Limb (tissue), 2 donors: ENCODE measurements around the gene IKZF1.
"Not testable (repeated sequence)": the region's sequence is repeated elsewhere in the genome, so short reads cannot be mapped to it uniquely, and the experiment has no call there.

Experiments used
- DNase-seq, 2 donors: peaks; one replicate each; pipeline ENCODE4 v3.0.0-alpha.2; 2016; ENCODE audit errors: extremely low spot score in 2 of 2

The IKZF1 gene

GRCh38 chr7:50333221-50333651, 28.7 kb downstream of the IKZF1 start:
- no peak for DNase-seq

- DNase-seq: no peak
Observed at GRCh38 chr7:50334341-50334994, 30.0 kb downstream of the IKZF1 start.

GRCh38 chr7:50335230-50335794, 30.8 kb downstream of the IKZF1 start:
- DNase-seq: no peak

- DNase-seq: no peak
Observed at GRCh38 chr7:50335795-50336754, 31.6 kb downstream of the IKZF1 start.

DNA sequence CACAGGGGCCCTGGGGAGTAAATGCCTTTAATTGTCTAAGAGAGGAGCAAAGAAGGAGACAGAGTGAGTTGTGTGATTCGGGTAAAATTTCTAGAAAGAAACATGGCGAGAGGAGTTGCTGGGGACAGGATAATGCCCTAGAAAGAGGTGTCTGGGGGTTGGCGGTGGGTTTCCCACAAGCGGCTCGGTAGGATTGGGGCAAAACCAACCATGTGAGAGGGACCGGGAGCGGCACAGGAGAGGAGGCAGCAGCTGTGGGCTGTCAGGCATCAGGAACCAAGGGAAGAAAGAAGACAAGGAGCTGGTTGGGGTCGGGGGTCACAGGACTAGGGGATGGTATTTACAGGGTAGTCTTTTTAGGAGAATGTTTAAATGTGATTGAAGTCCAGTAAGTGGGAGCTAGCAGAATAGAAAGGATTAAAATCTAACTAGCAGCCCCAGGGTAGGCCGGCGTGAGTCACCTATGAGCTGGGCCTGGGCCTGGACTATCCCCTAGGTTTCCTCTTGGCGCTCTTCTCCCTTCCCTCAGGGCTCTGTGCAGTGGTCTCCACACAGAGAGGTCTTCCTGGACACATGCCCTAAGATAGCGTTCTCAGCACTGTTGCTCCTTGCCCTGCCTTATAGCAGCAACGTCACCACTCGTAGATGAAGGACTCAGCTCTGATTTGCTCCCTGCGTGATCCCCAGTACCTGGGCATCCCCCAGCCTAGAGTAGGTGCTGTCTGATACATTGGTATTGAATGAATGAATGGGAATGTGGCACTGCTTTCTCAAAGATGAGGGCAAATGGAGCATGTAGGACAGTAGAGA, 32.6 kb downstream of the IKZF1 start:
- no peak for DNase-seq

DNA sequence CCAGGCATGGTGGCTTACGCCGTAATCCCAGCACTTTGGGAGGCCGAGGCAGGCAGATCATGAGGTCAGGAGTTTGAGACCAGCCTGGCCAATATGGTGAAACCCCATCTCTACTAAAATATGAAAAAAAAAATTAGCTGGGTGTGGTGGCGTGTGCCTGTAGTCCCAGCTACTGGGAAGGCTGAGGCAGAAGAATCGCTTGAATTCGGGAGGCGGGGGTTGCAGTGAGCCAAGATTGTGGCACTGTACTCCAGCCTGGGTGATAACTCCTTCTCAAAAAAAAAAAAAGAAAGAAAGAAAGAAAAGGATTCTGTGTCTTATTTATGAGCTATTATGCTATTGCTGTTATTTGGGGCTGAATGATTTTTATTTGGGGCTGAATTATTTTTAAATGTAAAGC, 35.0 kb downstream of the IKZF1 start:
- not testable (repeated sequence) for DNase-seq

DNA sequence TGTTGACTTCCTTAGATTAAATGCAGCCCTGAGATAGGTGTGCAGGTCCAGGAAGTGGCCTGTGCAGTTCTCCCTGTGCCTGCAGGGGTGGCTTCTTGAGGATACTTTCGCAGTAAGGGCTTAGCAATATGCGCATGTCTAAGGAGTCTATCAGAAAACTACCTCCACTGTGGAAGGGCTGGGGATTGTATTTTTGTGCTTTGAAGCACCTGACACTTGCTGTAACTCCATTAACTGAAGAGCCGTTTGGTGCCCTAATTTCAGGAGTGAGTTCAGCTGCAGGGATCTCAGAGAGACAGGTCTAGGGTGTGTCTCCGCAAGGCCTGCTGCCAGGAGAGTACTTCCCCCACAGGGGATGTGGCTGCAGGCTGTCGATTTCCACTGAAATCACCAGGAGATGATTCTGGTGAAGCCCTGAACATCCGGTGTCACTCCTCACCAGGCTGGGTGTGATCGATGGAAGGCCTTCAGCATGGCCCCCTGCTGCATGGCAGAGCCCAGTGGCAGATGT, 35.5 kb downstream of the IKZF1 start:
- DNase-seq: no peak

GRCh38 chr7:50341724-50342123, 37.2 kb downstream of the IKZF1 start:
- no peak for DNase-seq

- no peak for DNase-seq
Observed at GRCh38 chr7:50342616-50343114, 38.1 kb downstream of the IKZF1 start.

GRCh38 chr7:50346545-50347497, 42.3 kb downstream of the IKZF1 start:
- DNase-seq: no peak

DNA sequence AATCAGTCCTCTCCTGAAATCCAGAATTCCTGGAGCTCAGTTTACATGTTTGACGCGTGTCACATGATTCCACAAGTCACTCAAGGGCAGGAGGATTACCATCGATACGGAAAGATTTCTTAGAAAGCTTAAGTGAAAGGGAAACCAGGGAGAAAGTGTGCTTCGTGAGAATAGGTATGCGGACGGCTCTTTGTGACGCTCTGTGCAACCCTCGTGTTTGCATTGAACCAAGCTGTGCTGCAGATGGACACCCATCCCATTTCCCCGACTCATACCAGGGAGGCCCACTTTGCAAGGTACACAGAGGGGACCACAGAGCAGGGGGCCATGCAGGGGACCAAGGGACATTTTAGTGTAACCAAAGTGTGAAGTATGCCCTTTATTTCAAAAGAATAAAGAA, 43.2 kb downstream of the IKZF1 start:
- DNase-seq: no peak

DNA sequence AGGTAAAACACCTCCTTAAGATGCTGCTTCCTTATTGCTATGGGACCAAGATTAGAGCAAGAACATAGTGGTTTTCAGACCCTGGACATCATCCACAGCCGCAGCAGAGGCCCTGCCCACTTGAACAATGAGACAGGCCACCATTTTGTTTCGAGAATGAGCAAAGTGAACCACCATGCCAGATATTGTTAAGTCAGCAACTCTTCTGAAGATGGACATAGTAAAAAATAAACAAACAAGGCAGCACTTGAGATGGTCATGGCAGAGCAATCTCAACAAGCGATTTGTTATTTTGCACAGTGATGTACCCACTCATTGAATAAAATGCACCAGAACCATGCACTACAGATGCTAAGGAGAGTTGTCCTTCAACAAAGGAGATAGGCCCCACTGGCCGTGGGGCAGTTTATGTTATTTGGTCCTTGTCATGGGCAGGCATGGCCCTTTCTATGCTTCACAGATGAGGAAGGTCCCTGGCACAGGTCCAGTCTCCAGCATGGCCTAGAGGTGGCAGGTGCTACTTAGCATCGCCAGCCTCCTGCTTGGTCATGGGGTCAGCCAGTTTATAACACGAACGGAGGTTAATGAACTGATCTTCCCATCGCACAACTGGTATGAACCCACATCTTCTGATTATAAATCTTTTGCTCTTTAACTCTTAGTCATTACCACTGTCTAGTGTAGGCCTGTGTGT, 44.1 kb downstream of the IKZF1 start:
- no peak for DNase-seq

GRCh38 chr7:50349399-50349798, 44.9 kb downstream of the IKZF1 start:
- DNase-seq: no peak

- no peak for DNase-seq
Observed at GRCh38 chr7:50349963-50350944, 45.7 kb downstream of the IKZF1 start.

GRCh38 chr7:50351267-50351666, 46.8 kb downstream of the IKZF1 start:
- DNase-seq: no peak

- no peak for DNase-seq
Observed at GRCh38 chr7:50352282-50352681, 47.8 kb downstream of the IKZF1 start.

DNA sequence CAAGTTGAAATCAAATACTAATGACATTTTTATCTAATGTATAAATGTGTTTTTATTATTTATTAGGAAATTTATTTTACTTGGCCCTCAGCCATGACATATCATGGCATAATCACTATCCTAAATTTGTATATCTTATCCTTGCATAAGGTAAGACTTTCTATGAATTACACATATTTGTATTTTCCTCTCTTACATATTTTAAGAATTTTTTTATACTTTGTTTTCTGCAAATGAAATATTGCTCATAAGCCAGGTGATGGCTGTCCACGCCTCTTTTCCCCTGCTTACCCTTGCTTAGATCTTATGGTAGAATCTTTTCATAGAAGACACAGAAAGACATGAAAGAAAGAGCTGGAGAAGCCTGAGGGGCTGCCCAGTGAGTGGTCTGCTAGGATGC, 48.2 kb downstream of the IKZF1 start:
- DNase-seq: no peak

GRCh38 chr7:50353201-50353600, 48.7 kb downstream of the IKZF1 start:
- DNase-seq: no peak
